MM.1S (cell line): ENCODE results near the gene CMIP.

Experiments
- CTCF ChIP-seq: fragments of 300-600 bp; sonication (generic); IDR thresholded peaks from 2 replicates; pipeline ENCODE4 v1.5.1; 2016; ENCODE audit warnings: antibody characterized with exemption, low read length, mixed read lengths
- EZH2 ChIP-seq: fragments of 300-600 bp; sonication (generic); optimal IDR thresholded peaks from 2 replicates; pipeline ENCODE3; 2017; ENCODE audit warnings: low read depth, mild to moderate bottlenecking, antibody characterized with exemption, low read length, mixed read lengths

GRCh38 chr16:81618661-81619060 lies 174.1 kb downstream of the CMIP start:
- no peak for TF ChIP-seq CTCF
- no peak for TF ChIP-seq EZH2
